ENCODE measurements around the gene TMEM198. TPM values are rescaled to one million over a fixed set of nuclear protein-coding genes. Genes with fewer than 3 reads are reported as not detected.
A peak's percentile ranks its signal among the peaks of the same experiment; 100 is the strongest.

TMEM198 gene, protein sequence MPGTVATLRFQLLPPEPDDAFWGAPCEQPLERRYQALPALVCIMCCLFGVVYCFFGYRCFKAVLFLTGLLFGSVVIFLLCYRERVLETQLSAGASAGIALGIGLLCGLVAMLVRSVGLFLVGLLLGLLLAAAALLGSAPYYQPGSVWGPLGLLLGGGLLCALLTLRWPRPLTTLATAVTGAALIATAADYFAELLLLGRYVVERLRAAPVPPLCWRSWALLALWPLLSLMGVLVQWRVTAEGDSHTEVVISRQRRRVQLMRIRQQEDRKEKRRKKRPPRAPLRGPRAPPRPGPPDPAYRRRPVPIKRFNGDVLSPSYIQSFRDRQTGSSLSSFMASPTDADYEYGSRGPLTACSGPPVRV
- polyA plus RNA-seq (ENCODE audit: insufficient read length in 3 of 3) = 1 to 10 TPM; 3.1 to 4.1 (median 3.8) TPM
- long read RNA-seq, donor 1, partial matches to known transcripts = 0 of 1 reads
- long read RNA-seq, donor 1, other reads (novel, unspliced or antisense) = 0 of 1 reads
- long read RNA-seq, donor 2 = 0 reads
- long read RNA-seq, donor 3 = 0 reads
- long read RNA-seq, donor 4, partial matches to known transcripts = 0 of 2 reads
- long read RNA-seq, donor 4, other reads (novel, unspliced or antisense) = 0 of 2 reads
- long read RNA-seq, donor 5 = 0 reads
- long read RNA-seq, donor 6, partial matches to known transcripts = 114 of 134 reads
- long read RNA-seq, donor 6, other reads (novel, unspliced or antisense) = 20 of 134 reads
- long read RNA-seq, donor 7, partial matches to known transcripts = 42 of 42 reads
- long read RNA-seq, donor 7, other reads (novel, unspliced or antisense) = 0 of 42 reads
- long read RNA-seq, donor 8 = 0 reads
- long read RNA-seq, donor 9, partial matches to known transcripts = 171 of 173 reads
- long read RNA-seq, donor 9, other reads (novel, unspliced or antisense) = 0 of 173 reads
- long read RNA-seq, donor 10 = 0 reads
- long read RNA-seq, donor 11 = 0 reads
- long read RNA-seq, donor 12, partial matches to known transcripts = 0 of 1 reads
- long read RNA-seq, donor 12, other reads (novel, unspliced or antisense) = 0 of 1 reads
- long read RNA-seq, donor 13, partial matches to known transcripts = 41 of 91 reads
- long read RNA-seq, donor 13, other reads (novel, unspliced or antisense) = 50 of 91 reads
- long read RNA-seq, donor 14 = 0 reads
- long read RNA-seq, donor 15, partial matches to known transcripts = 0 of 2 reads
- long read RNA-seq, donor 15, other reads (novel, unspliced or antisense) = 0 of 2 reads
- long read RNA-seq, donor 16, partial matches to known transcripts = 0 of 1 reads
- long read RNA-seq, donor 16, other reads (novel, unspliced or antisense) = 0 of 1 reads

DNA sequence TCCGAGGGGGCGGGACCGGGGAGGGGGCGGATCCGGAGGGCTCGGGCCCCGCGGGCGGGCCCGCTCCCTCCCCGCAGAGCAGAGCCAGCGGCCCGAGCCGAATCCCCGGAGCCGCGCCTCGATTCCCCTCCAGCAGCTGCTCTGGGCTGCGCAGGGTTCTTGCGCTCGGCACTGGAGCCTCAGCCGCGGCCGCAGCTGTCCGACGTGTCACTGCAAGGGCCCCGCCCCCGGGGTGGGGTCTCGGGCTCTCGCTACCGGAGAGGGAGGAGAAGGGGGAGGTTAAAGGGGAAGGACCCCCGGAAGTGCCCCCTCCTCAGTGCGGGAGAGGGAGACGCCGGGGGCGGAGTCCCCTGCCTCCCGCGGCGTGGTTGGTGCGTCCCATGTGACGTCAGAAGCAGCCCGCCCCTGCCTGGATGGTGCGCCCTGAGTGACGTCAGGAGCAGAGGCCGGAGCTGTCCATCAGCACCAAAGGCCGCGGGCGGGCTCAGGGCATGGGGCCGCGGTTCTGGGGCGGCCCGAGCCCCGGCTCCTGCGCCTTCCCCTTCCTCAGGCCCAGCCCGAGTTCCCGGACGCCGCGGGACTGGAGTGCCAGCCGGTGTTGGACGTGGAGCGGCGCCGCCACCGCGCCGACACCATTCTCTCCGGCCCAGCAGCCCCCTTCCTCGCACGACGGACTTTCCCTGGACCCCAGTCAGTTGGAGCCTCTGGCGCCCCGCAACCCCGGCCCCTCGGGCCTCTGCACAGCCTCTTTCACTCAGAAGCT is at the start of gene TMEM198, which contains the start of gene CHPF:
TMEM198 (plus strand) TSS at position 433 of the 763 bp plus-strand sequence. CDS start 700 bp downstream, outside the sequence.
CHPF (minus strand) TSS at position 214 of the 763 bp plus-strand sequence. CDS start 271 bp downstream, outside the sequence.
- peak; percentile 98 for DNase-seq

DNA sequence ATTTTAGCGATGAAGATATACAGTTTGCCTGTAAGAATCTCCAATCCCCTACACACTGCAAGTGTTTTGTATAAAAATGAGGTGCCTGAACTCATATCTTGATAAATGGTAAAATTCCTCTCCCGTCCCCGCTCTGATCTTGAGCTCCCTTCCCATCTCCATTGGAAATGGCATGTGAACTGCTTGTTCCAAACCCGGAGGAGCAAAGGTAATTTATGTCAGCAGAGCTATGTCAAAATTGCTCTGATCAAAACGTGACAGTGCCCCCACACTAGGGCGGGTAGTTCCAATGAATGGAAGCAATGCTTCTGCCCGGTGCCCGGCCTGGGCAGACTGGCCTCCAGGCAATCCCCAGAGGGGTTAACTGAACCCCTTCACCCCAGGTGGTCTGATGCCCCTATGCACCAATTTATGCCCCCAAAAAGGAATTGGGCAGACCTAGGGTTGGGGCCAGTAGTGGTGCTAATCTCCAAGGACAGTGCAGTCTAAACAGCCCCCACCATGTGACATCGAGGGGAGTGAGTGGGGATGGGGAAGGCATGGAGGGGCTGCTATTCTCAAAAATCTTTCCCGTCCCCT is 48.8 kb upstream of the TMEM198 start:
- DNase-seq = no peak

DNA sequence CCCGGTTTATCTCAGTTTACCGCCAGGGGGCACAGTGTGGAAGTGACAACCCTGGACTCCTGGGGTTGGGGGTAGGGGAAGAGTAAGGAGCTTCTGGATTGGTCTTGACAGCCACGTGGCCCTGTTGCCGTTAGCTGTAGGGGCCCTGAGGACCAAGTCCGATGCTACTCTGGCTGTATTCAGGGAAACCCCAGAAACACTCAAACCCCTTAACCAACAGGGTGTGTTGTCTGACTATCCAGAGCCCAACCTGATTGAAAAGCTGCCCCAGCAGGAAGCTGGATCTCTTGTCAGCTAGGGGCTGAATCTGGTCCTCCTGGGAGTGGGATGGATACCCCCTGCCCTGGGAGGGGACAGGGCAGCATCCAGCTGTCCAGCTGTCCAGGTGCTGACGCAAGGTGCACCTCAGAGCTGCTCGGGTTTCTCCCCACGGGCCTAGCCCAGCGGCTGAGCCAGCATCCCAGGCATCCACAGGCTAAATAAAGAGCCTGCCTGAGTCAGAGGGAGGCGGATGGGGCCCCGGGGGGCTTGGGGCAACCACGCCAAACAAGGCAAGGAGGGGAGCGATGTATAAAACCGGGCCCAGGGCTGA is 48.2 kb upstream of the TMEM198 start:
- DNase-seq = no peak

DNA sequence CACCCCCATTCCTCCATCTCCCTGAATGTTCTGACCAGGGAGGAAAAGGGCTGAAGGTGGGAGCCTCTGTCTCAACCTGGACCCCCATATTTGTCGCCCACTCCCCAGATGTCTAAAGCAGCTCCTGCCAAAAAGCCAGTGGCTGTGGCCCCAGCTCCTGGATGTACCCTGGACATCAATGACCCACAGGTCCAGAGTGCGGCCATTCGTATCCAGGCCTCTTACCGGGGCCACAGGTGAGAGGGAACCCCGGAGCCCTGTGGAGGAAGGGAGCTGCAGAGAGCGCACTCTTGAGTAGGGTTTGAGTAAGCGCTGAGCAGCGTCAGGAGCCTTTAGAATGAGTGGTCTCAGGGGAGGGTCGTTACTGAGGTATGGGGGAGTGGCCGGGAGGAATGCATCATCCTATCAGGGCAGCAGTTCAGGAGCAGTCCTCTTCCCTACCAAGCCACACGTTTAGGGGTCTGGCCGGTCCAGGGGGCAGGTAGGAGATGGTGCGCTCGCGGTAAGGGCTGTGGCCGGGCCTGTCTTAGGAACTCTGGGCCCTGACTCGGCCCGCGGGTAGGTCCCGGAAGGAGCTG is 47.5 kb upstream of the TMEM198 start:
- DNase-seq = no peak

DNA sequence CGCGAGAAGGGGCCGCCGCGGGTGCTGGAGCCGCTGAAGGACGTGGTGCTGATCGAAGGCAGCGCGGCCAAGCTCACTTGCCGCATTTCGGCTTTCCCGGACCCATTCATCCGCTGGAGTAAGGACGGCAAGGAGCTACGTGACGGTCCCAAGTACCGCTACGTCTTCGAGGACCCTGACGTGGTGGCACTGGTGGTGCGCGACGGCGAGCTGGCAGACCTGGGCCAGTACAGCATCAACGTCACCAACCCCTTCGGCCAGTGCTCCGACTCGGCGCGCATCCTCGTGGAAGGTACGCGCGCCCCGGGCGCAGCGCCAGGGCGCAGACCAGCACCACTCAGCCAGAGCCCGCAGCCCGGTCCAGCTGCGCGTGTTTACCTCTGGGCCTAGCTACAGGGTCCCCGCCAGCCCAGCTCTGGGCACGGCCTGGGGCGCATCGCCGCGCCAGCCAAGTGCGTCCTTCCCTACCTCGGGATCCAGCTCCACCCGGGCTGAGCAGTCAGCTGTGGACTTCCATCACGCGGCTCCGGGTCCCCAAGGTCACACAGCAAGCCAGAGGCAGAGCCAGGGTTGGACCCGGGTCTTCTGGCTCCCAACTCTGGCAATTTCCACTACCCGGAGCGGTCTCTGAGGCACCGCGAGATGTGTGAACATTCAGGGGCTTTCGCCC is 46.9 kb upstream of the TMEM198 start:
- DNase-seq = no peak

DNA sequence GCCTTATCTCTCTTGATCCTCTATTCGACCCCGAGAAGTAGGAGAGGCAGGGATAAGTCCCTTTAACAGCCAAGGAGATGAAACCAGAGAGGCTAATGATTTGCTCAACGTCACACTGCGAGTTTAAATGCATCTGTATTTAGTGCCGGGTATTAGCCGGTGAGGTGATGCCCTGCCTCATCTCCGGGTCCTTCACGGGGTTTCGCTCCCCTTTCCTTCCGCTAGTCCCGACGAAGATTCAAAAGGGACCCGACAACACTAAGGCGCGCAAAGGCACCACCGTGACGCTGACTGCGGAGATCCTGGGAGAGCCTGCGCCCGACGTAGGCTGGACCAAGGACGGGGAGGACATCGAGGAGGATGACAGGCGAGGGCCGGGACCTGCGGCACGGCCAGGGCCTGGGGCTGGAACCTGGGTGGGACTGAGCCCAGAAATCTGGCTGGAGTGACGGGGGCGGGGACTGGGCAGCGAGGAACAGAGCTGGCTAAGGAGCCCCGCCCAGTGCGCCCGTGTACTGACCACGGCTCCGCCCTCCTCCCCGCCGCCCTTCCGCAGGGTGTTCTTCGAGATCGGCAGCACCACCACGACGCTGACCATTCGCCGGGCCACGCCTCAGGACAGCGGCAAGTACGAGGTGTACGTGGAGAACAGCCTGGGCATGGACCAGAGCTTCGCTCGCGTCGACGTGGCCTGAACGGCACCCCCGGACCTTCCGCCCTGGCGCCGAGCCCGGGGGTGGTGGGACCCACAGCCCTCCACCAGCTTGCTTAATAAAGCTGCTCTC is 46.1 kb upstream of the TMEM198 start:
- DNase-seq = no peak

DNA sequence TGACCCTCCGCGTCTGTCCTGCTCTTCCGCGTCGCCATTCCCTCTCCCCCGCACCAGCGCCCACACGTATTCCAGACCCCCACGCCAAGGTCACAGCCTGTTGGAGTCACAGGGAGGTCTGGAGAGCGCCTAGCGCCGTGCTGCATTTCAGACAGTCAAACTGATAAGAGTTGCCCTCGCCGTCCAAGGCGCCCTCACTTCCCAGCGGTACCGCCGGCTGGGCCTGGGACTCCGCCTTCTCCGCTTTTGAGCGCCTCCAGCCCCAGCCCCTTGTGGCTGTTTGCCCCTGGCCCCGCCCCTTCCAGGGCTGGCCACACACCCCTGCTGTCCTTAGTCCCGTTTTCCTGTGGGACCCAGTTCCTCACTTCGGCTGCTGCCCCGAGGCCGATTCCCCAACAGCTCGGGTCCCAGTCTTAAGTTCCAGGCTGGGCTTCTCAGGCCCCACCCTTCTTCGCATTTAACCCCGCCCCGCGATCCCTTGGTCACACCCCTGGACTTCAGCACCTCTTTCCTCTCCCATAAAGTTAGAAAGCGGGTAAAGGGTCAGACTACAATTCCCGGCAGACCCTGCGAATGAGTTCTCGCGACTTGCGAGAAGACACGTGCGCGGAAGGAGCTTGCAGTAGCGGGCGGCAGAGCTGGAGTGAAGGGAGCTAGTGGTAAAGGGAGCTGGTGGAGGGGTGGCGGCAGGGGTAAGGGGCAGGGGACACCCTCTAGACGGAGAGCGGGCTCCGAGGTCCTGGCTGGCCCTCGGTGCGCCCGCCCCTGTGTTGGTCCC is 45.4 kb upstream of the TMEM198 start, which contains the start of gene GMPPA:
GMPPA (plus strand) TSS at position 612 of the 778 bp plus-strand sequence. CDS start 1,085 bp downstream, outside the sequence.
- DNase-seq = peak; percentile 98

DNA sequence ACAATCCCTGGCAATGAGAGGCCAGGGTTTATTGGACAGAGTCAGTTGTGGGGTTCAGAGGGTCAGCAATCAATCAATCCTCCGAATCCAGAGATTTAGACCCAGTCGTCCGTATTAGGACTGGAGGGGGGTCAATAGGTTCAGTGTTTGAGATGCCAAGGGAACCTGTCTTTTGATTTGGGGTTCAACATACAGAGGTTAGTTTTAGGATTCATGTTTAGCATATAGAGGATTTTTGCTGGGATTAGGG is 44.8 kb upstream of the TMEM198 start:
- no peak for DNase-seq

DNA sequence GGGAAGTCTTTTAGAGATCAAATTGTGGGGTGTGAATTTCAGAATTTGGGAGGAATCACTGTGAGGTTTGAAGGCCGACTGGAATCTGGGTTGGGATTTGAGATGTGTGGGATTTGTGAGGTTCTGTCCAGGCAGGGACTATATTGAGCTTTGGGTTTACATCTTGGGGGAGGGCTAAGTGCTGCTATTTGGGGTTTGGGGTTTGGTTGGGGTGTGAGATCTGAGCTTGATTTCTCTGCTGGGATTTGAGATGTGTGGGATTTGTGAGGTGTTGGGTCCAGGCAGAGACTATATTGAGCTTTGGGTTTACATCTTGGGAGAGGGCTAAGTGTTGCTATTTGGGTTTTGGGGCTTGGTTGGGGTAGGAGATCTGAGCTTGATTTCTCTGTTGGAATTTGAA is 44.3 kb upstream of the TMEM198 start:
- no peak for DNase-seq

DNA sequence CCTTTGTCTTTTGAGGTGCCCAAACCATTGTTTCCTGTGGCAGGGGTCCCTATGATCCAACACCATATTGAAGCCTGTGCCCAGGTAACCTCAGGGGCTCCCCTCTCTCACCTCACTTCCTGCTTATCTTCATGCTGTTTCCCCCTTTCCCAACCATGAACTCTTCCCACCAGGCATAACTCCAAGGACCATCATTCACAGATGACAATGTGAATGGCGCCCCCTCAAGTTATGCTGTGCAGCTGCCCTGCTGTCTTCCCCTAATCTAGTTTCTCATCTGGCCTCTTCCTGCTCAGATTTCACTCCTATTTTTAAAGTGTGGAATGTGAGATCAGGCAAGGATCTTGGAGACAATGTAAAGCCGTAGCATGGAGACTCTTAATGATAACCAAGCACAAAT is 43.7 kb upstream of the TMEM198 start:
- no peak for DNase-seq

DNA sequence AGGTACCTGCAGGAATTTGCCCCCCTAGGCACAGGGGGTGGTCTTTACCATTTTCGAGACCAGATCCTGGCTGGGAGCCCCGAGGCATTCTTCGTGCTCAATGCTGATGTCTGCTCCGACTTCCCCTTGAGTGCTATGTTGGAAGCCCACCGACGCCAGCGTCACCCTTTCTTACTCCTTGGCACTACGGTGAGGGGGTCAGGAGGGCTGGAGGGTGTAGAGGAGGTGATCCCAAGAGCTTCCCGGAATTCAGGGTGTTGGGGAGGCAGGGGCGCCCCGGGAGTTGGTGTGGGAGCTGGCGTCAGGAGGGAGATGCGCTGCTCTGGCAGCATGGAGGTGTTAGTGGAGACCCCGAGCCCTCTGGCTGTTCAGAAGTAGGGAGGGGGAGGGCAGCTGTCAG is 42.0 kb upstream of the TMEM198 start:
- no peak for DNase-seq

DNA sequence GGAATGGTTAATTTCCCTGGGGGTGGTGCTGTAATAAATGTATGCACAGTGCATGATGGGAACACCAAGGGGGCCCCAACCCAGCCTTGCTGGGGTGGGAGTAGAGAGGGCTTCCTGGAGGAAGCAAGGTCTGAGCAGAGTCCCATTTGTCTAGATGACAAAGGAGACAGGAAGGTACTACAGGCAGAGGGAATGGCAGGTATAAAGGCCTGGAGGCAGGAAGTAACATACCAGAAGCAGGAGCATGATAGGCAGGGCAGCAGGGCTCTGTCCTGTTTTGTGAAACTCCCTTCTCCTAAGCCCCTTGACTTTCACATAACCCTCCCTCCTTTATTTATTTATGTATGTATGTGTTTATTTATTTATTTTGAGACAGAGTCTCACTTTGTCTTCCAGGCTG is 41.2 kb upstream of the TMEM198 start:
- DNase-seq = no peak

DNA sequence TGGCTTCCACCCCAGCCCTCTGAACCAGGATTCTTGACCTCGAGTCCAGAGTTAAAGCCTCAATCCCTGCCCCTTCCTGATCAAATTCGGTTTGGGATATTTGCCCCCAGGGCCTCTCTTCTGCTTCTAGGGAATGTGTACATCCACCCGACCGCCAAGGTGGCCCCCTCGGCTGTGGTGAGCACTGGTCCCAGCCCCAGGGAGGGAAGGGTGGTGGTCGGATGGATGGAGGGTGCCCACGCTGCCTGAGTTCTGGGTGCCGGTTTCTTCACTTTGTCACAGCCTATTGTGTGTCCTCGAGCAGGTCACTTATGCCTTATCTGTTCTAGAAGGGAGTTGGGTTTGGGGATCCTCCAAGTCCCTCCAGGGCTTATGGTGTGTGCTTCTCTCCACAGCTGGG is 38.2 kb upstream of the TMEM198 start:
- no peak for DNase-seq

DNA sequence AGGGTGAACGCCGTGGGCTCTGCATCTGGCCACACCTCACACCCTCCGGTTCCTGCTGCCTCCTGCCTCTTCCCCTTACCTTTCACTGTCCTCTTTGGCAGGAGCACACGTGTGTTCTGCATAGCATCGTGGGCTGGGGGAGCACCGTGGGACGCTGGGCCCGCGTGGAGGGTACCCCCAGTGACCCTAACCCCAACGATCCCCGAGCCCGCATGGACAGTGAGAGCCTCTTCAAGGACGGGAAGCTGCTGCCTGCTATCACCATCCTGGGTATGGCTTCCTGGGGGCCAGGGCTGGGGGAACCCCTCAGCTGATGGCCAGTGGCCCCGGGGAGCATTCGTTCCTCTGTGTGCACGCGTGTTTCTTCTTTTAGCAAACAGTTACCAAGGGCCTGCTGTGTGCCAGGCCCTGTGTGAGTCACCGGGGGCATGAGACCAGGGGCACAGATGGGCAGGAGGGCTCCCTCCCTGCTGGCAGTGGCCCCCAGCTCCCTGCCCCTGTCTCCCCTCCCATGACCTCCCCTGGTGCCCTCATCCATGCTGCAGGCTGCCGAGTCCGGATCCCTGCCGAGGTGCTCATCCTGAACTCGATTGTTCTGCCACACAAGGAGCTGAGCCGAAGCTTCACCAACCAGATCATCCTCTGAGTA is 37.6 kb upstream of the TMEM198 start:
- no peak for DNase-seq

DNA sequence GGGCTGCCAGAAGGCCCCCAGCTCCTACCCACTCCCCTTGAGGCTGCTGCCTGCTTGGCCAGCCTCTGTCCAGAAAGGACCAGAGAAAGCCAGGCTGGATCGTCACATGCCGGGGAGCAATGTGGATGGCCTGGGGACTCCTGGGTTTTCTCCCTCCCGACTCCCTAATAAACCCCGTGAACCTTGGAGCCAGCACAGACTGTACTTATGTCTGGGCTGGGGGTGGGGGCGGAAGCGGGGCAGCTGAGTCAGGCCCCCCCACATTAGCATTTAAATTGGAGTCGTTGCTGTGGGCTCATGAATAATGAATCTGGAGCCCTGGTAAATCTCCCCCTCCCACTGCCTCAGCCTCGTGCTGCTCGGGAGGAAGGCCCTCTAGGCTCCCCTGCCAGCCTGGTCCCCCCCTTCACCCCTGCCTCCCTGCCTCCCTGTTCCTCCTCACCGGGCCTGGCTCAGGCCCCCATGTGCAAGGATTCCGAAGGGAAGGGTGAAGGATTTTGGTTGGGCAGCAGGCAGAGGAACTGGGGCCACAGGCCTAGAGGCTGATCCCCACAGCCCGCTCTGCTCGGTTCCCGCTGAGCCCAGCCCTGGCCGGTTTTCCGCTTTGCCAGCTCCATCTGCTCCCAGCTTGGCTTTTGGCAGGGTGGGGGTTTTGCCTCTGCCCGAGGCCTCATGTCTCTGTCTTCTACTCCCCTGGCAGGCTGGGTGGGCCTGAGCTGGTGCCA is 36.9 kb upstream of the TMEM198 start:
- DNase-seq = no peak
